Choroid plexus epithelial cell (primary cell): ENCODE measurements around the gene KCNJ1.

Experiments
- DNase-seq: peaks from one replicate; pipeline ENCODE4 v3.0.0-alpha.2; 2010; ENCODE audit warnings: low read depth
- H3K4me3 ChIP-seq: 2 replicates; pipeline ENCODE4 v1.5.1; 2011; ENCODE audit warnings: low read depth, mild to moderate bottlenecking, control low read depth, low read length, moderate library complexity
- CTCF ChIP-seq: conservative IDR thresholded peaks from 2 replicates; pipeline ENCODE4 v1.5.1; 2011; ENCODE audit warnings: low read depth, mild to moderate bottlenecking, control low read depth, inconsistent platforms, low read length, moderate library complexity

Gene KCNJ1

GRCh38 chr11:128840137-128840536 is 27.0 kb downstream of the KCNJ1 start:
- DNase-seq: no peak
- H3K4me3 ChIP-seq: no peak overlapping the region
- no peak for TF ChIP-seq CTCF

GRCh38 chr11:128839081-128839480 is 28.0 kb downstream of the KCNJ1 start:
- TF ChIP-seq CTCF: no peak
- DNase-seq: no peak
- no peak overlapping the region for H3K4me3 ChIP-seq

- no peak for DNase-seq
These were observed 29.5 kb downstream of the KCNJ1 start for GRCh38 chr11:128837627-128838026.

GRCh38 chr11:128835741-128836430 is 31.2 kb downstream of the KCNJ1 start:
- no peak for TF ChIP-seq CTCF
- H3K4me3 ChIP-seq: no peak overlapping the region

More at GRCh38 chr11:128837627-128838026, 29.5 kb downstream of the KCNJ1 start:
- H3K4me3 ChIP-seq: no peak overlapping the region
- TF ChIP-seq CTCF: no peak

GRCh38 chr11:128834157-128834556 is 32.9 kb downstream of the KCNJ1 start:
- DNase-seq: no peak
- no peak overlapping the region for H3K4me3 ChIP-seq
- TF ChIP-seq CTCF: no peak

More at GRCh38 chr11:128835741-128836430, 31.2 kb downstream of the KCNJ1 start:
- peak; percentile 33 for DNase-seq

GRCh38 chr11:128832121-128832497 is 35.0 kb downstream of the KCNJ1 start:
- no peak for TF ChIP-seq CTCF
- no peak overlapping the region for H3K4me3 ChIP-seq
- no peak for DNase-seq

GRCh38 chr11:128831174-128832120 is 35.6 kb downstream of the KCNJ1 start:
- TF ChIP-seq CTCF: peak; percentile 88
- DNase-seq: peak; percentile 91
- H3K4me3 ChIP-seq: no peak overlapping the region
